Activated T-helper 9 cell treated with anti-CD3 and anti-CD28 coated beads, Interleukin-2, amount 50 U/mL, for 16 hours (primary cell): ENCODE data around the gene NMD3.
"Not testable (repeated sequence)": the region's sequence is repeated elsewhere in the genome, so short reads cannot be mapped to it uniquely, and the experiment has no call there.

Experiments
- DNase-seq: peaks from one replicate; pipeline ENCODE4 v3.0.0-alpha.2; 2020; ENCODE audit warnings: low read depth

The NMD3 gene

DNA sequence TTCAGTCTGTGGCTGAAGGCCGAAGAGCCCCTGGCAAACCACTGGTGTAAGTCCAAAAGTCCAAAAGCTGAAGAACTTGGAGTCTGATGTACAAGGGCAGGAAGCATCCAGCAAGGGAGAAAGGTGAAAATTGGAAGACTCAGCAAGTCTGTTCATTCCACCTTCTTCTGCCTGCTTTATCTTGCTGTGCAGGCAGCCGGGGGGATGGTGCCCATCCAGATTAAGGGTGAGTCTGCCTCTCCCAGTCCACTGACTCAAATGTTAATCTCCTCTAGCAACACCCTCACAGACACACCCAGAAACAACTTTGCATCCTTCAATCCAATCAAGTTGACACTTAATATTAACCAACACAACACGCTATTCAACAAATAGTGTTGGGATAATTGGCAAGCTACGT, 61.3 kb downstream of the NMD3 start:
- DNase-seq, result not testable (repeated sequence)

DNA sequence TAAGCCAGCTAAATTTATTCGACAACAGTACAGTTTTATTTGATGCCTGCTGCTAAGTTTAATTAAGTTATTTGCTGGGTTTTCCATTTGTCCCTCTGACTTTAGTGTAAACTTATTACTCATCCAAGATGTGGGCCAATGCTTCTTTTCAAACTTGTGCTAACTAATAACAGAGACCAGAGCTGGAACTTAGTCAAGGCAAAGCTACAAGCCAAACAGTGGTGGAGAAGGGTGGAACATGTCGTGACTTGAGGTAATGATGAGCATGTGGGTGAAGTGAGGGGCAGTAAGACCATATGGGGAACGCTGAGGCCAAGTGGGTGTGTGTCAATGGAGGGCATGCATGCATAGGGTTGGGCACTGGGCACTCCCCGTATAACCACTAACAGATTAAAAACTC, 63.9 kb downstream of the NMD3 start:
- no peak for DNase-seq

DNA sequence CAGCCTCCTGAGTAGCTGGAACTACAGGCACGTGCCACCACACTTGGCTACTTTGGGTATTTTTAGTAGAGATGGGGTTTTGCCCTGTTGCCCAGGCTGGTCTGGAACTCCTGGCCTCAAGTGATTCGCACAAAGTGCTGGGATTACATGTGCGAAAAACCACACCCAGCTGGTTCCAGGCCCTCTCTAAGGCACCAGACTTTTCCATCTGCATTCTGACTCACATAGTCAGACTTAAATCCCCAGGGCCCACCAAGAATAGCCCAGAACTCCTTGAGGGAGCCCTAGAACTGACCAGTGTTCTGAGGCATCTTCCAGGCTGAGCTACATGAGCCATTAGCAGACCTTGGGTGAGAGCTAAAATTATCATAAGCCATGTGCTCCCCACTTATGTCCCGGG, 68.1 kb downstream of the NMD3 start:
- DNase-seq, result no peak

GRCh38 chr3:161291191-161291901, 70.2 kb downstream of the NMD3 start:
- DNase-seq, result no peak

DNA sequence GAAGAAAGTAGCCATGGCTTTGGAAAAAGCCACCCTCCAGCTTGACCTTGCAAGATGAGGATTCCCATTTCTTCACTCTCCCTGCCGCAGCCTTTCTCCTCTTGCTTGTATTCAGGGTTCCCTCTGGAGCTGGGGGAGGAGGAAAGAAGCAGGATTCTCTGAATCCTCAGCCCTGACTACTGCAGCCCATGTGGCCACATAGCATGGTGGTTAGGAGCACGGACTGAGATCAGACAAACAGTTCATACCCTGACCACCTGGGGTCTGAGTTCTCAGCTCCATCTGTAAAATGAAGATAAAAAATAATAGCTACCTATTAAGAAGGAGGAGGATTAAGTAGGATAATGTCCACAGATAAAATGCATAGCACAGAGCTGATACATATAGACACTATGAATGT, 72.3 kb downstream of the NMD3 start:
- no peak for DNase-seq

- DNase-seq, result no peak
Measured at GRCh38 chr3:161295325-161295724, 74.2 kb downstream of the NMD3 start.

DNA sequence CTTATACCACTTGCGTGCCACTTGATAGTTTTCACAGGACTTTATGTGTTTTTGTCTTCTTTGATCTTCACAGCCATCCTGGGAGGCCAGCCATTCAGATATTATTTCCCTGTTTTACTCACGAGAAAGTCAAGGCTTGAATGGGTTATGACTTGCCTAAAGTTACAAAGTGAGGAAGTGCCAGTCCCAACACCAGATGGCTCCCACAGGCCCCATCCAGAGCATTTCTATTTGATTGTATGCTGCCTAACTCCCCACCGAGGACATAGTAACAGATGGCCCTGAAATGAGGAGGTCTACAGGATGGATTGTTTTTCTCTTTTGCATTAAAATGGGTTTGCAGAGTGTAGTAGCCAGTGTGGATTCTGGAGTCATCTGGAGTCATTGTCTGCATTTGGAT, 75.7 kb downstream of the NMD3 start:
- DNase-seq, result no peak
